ENCODE measurements around the gene SLC6A8.
"Not testable (repeated sequence)": the region's sequence is repeated elsewhere in the genome, so short reads cannot be mapped to it uniquely, and the experiment has no call there.

The SLC6A8 gene

DNA sequence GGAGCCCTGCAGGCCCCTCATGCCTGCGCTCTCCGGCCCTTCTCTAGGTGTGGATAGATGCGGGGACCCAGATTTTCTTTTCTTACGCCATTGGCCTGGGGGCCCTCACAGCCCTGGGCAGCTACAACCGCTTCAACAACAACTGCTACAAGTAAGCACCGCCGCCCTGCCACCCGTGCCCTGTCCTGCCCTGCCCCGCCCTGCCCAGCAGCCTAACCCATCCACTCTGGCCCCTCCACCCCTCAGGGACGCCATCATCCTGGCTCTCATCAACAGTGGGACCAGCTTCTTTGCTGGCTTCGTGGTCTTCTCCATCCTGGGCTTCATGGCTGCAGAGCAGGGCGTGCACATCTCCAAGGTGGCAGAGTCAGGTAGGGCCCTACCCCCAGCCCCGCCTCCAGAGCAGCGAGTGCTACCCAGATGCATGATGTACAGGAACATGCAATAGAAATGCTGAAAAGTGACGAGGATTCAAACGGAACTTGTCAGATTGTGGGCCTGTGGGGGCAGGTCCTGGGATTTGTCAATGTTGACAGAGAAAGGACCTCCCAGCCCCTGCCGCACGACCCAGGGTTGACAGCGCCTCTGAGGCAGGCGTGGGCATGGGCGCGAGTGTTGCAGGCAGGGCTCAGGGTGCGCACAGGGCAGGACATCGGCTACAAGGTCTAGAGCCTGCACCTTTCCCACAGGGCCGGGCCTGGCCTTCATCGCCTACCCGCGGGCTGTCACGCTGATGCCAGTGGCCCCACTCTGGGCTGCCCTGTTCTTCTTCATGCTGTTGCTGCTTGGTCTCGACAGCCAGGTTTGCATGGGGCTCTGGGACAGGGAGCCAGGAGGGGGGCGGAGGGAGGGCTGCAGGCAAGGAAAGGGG is 5.7 kb downstream of the SLC6A8 start:
- Mint-ChIP-seq H3K27me3 (ENCODE audit: low read depth, poor library complexity) (peaks cover 3% of the 10 kb centered on the region), H3K36me3 (ENCODE audit: low read depth) (no peaks in the 10 kb centered on the region), H3K4me1 (peaks cover 14% of the 10 kb centered on the region), H3K27ac (no peak overlapping the region), H3K9me3 (peaks cover 31% of the 10 kb centered on the region), H3K4me3 (no peak overlapping the region)
- TF ChIP-seq, protein P1, sequence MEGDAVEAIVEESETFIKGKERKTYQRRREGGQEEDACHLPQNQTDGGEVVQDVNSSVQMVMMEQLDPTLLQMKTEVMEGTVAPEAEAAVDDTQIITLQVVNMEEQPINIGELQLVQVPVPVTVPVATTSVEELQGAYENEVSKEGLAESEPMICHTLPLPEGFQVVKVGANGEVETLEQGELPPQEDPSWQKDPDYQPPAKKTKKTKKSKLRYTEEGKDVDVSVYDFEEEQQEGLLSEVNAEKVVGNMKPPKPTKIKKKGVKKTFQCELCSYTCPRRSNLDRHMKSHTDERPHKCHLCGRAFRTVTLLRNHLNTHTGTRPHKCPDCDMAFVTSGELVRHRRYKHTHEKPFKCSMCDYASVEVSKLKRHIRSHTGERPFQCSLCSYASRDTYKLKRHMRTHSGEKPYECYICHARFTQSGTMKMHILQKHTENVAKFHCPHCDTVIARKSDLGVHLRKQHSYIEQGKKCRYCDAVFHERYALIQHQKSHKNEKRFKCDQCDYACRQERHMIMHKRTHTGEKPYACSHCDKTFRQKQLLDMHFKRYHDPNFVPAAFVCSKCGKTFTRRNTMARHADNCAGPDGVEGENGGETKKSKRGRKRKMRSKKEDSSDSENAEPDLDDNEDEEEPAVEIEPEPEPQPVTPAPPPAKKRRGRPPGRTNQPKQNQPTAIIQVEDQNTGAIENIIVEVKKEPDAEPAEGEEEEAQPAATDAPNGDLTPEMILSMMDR (IDR thresholded peaks at IDR 0.05) = no peak
- no peak for DNase-seq

GRCh38 chrX:153694256-153694655 is 6.5 kb downstream of the SLC6A8 start:
- Mint-ChIP-seq H3K9me3 (peaks cover 39% of the 10 kb centered on the region), H3K4me1 (peaks cover 14% of the 10 kb centered on the region)
- not testable (repeated sequence) for H3K4me3 Mint-ChIP-seq; H3K27me3 Mint-ChIP-seq (ENCODE audit: low read depth, poor library complexity); H3K27ac Mint-ChIP-seq; DNase-seq; H3K36me3 Mint-ChIP-seq (ENCODE audit: low read depth)

DNA sequence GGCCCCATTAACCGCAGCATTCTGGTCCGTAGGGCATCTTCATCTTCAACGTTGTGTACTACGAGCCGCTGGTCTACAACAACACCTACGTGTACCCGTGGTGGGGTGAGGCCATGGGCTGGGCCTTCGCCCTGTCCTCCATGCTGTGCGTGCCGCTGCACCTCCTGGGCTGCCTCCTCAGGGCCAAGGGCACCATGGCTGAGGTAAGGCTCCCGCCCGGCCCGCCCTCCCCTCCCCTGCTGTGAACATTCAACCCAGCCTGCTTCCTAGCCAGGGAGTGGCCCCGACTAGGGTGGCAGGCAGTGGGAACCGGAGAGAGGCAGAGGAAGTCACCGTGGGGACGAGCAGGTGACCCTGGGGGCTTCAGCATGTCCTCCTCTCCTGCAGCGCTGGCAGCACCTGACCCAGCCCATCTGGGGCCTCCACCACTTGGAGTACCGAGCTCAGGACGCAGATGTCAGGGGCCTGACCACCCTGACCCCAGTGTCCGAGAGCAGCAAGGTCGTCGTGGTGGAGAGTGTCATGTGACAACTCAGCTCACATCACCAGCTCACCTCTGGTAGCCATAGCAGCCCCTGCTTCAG is 7.1 kb downstream of the SLC6A8 start:
- peaks cover 3% of the 10 kb centered on the region for H3K27me3 Mint-ChIP-seq (ENCODE audit: low read depth, poor library complexity)
- no peak for DNase-seq
- TF ChIP-seq, protein P1 (IDR thresholded peaks at IDR 0.05) = no peak
- peaks cover 14% of the 10 kb centered on the region for H3K4me1 Mint-ChIP-seq
- peaks cover 41% of the 10 kb centered on the region for H3K9me3 Mint-ChIP-seq
- no peaks in the 10 kb centered on the region for H3K36me3 Mint-ChIP-seq (ENCODE audit: low read depth)
- no peak overlapping the region for H3K4me3 Mint-ChIP-seq
- H3K27ac Mint-ChIP-seq = no peak overlapping the region

DNA sequence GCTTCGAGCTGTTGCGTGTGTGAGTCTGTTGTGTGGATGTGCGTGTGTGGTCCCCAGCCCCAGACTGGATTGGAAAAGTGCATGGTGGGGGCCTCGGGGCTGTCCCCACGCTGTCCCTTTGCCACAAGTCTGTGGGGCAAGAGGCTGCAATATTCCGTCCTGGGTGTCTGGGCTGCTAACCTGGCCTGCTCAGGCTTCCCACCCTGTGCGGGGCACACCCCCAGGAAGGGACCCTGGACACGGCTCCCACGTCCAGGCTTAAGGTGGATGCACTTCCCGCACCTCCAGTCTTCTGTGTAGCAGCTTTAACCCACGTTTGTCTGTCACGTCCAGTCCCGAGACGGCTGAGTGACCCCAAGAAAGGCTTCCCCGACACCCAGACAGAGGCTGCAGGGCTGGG is 8.4 kb downstream of the SLC6A8 start:
- peaks cover 45% of the 10 kb centered on the region for H3K9me3 Mint-ChIP-seq

GRCh38 chrX:153696538-153696937 is 8.8 kb downstream of the SLC6A8 start:
- Mint-ChIP-seq H3K4me1 (peaks cover 14% of the 10 kb centered on the region), H3K9me3 (peaks cover 48% of the 10 kb centered on the region)
- H3K4me3 Mint-ChIP-seq; DNase-seq; H3K27ac Mint-ChIP-seq; H3K36me3 Mint-ChIP-seq (ENCODE audit: low read depth); H3K27me3 Mint-ChIP-seq (ENCODE audit: low read depth, poor library complexity): not testable (repeated sequence)

More for the DNA sequence above, 8.4 kb downstream of the SLC6A8 start:
- Mint-ChIP-seq H3K4me3 (no peak overlapping the region), H3K27me3 (ENCODE audit: low read depth, poor library complexity) (peaks cover 5% of the 10 kb centered on the region), H3K27ac (no peak overlapping the region), H3K36me3 (ENCODE audit: low read depth) (no peaks in the 10 kb centered on the region), H3K4me1 (peaks cover 14% of the 10 kb centered on the region)
- DNase-seq = no peak
- TF ChIP-seq, protein P1 (IDR thresholded peaks at IDR 0.05) = no peak

GRCh38 chrX:153696986-153697722 is 9.4 kb downstream of the SLC6A8 start:
- not testable (repeated sequence) for H3K27me3 Mint-ChIP-seq (ENCODE audit: low read depth, poor library complexity); H3K36me3 Mint-ChIP-seq (ENCODE audit: low read depth); DNase-seq; H3K4me3 Mint-ChIP-seq
- Mint-ChIP-seq H3K9me3 (peaks cover 53% of the 10 kb centered on the region), H3K4me1 (peaks cover 14% of the 10 kb centered on the region), H3K27ac (peak overlapping the region; percentile 93)

All from nephron progenitor cell (in vitro differentiated cells).